Measurements from ENCODE around the gene ZC3H18. TPM values are rescaled to one million over a fixed set of nuclear protein-coding genes. Genes with fewer than 3 reads are reported as not detected.

The ZC3H18 gene
- total and polyA plus RNA-seq, 10 of the 15 experiments (the other 5 are each of a cell fraction or from before 2014, with no cell fraction given), result 1.0 to 58.3 (median 22.4) TPM

GRCh38 chr16:88533932-88534637 lies 36.1 kb upstream of the ZC3H18 start (continued):
- TF ChIP-seq E4F1 (IDR thresholded peaks at IDR 0.05; ENCODE audit: borderline replicate concordance, partially characterized antibody) (no peak), IKZF2 (IDR thresholded peaks at IDR 0.05) (no peak), HDAC2 (IDR thresholded peaks at IDR 0.05) (no peak), CREM (IDR thresholded peaks at IDR 0.05; ENCODE audit: low read depth) (no peak), TARDBP (IDR thresholded peaks at IDR 0.05; ENCODE audit: borderline replicate concordance) (no peak), CBX3 (IDR thresholded peaks at IDR 0.05; ENCODE audit: borderline replicate concordance, low read depth) (no peak), SIN3A (IDR thresholded peaks at IDR 0.05; ENCODE audit: low read depth, low read length) (no peak), PKNOX1 (IDR thresholded peaks at IDR 0.05) (no peak), SMC3 (IDR thresholded peaks at IDR 0.05; ENCODE audit: borderline replicate concordance, low read length) (no peak), TCF3 (IDR thresholded peaks at IDR 0.05; ENCODE audit: borderline replicate concordance, insufficient read depth, low read depth, low read length) (0 out of 2 replicates have a peak, but pooled peaks have one; percentile 3), IRF3 (IDR thresholded peaks at IDR 0.05) (no peak), PAX5 (IDR thresholded peaks at IDR 0.05; ENCODE audit: borderline replicate concordance, low read depth, low read length) (no peak), RAD51 (IDR thresholded peaks at IDR 0.05) (no peak), CBFB (IDR thresholded peaks at IDR 0.05; ENCODE audit: low read depth) (no peak), JUNB (IDR thresholded peaks at IDR 0.05) (no peak), EZH2 (IDR thresholded peaks at IDR 0.05; ENCODE audit: borderline replicate concordance, control insufficient read depth, low read depth, low read length) (no peak), NR2C1 (IDR thresholded peaks at IDR 0.05) (peak; percentile 67), ZNF207 (IDR thresholded peaks at IDR 0.05; ENCODE audit: borderline replicate concordance) (no peak), HDAC6 (IDR thresholded peaks at IDR 0.05; ENCODE audit: unreplicated experiment) (no peak), BCL11A (IDR thresholded peaks at IDR 0.05; ENCODE audit: low read depth, low read length) (no peak), ESRRA (IDR thresholded peaks at IDR 0.05; ENCODE audit: low read length) (no peak), NBN (IDR thresholded peaks at IDR 0.05) (no peak), REST (IDR thresholded peaks at IDR 0.05; ENCODE audit: low read depth, low read length) (no peak), NFIC (IDR thresholded peaks at IDR 0.05; ENCODE audit: low read depth, low read length) (no peak), SPI1 (IDR thresholded peaks at IDR 0.05; ENCODE audit: borderline replicate concordance, insufficient read depth, low read depth, low read length) (no peak)

Data from GM12878 (cell line).